Kidney (tissue), 14 donors: ENCODE measurements around the gene C10orf67. TPM values are rescaled to one million over a fixed set of nuclear protein-coding genes. Genes with fewer than 3 reads are reported as not detected.

ENCODE experiments used
- DNase-seq, 5 donors: peaks; one replicate each; pipeline ENCODE4 v3.0.0-alpha.2; 2013 to 2020
- FAIRE-seq: peaks from 2 replicates; lab custom pipeline; 2012; peaks lifted over from hg19 to GRCh38; lab: Jason Lieb, UNC
- H3K27ac ChIP-seq, 2 donors: one replicate each; pipeline ENCODE4 v1.7.0; 2013; ENCODE audit warnings: low read depth in 2 of 2, low read length in 2 of 2, inconsistent platforms in 1 of 2
- H3K27me3 ChIP-seq: one replicate; pipeline ENCODE4 v1.7.1; 2013; ENCODE audit warnings: low read length, inconsistent platforms; ENCODE audit not compliant: control insufficient read depth, insufficient read depth
- H3K36me3 ChIP-seq, 3 donors: one replicate each; pipeline versions ENCODE4 v1.7.0 to v1.7.1; 2013; ENCODE audit warnings: low read length in 3 of 3, control low read depth in 1 of 3, inconsistent platforms in 1 of 3; ENCODE audit not compliant: insufficient read depth in 3 of 3, control insufficient read depth in 2 of 3
- H3K4me1 ChIP-seq, 3 donors: one replicate each; pipeline versions ENCODE4 v1.7.0 to v1.7.1; 2013; ENCODE audit warnings: low read length in 3 of 3, inconsistent platforms in 1 of 3, low read depth in 1 of 3; ENCODE audit not compliant: control insufficient read depth in 2 of 3, insufficient read depth in 2 of 3
- H3K4me3 ChIP-seq, 3 donors: one replicate each; pipeline versions ENCODE4 v1.7.0 to v1.8.1; 2013; ENCODE audit warnings: low read length in 3 of 3, control low read depth in 1 of 3, inconsistent platforms in 1 of 3
- H3K9ac ChIP-seq, 3 donors: one replicate each; pipeline versions ENCODE4 v1.7.0 to v1.7.1; 2013; ENCODE audit warnings: low read length in 3 of 3, control low read depth in 1 of 3, inconsistent platforms in 1 of 3
- H3K9me3 ChIP-seq, 3 donors: one replicate each; pipeline versions ENCODE4 v1.7.0 to v1.7.1; 2013; ENCODE audit warnings: low read length in 3 of 3, control low read depth in 1 of 3, inconsistent platforms in 1 of 3; ENCODE audit not compliant: control insufficient read depth in 2 of 3, insufficient read depth in 1 of 3
- CTCF ChIP-seq: IDR thresholded peaks from 3 replicates; pipeline ENCODE4 v1.5.1; 2012; ENCODE audit warnings: mild to moderate bottlenecking, moderate library complexity, borderline replicate concordance; ENCODE audit not compliant: insufficient read depth; ENCODE audit errors: extremely low read depth
- intact Hi-C: fragments of 100-400 bp; cut with DNase I; formaldehyde crosslinking; loops from one replicate; pipeline ENCODE4 v1.11.1; 2022
- polyA plus RNA-seq: library from polyadenylated mRNA; stranded (reverse); fragments of 350-450 nt; fragmentation: Illumina TruSeq; extraction: RNeasy Lipid Tissue Mini Kit (QIAGEN cat#74804); gene quantifications from one replicate; pipeline ENCODE4 v1.2.3, GENCODE V29; 2014; ENCODE audit warnings: low read depth, low replicate concordance; ENCODE audit not compliant: insufficient read depth
- total RNA-seq: library from RNA; stranded (reverse); fragmentation: NEBNext Ultra II Directional; extraction: Animal tissue kit (Norgen Biotek cat#: 25700); gene quantifications from one replicate; pipeline ENCODE4 v1.2.1, GENCODE V29; 2021
- donor health status: control.
- donor health status: control.
- donor health status: control.
- donor health status: control.
- donor health status: control.
- donor health status: DM: yes; HTN: yes; CAD: no.
- donor health status: Normal renal cell carcinoma (clear cell type).

The C10orf67 gene
- total and polyA plus RNA-seq, 2 donors from 2014 or later, result 1.1 to 1.6 TPM

GRCh38 chr10:23197416-23197861, 147.2 kb downstream of the C10orf67 start:
- no peak overlapping the region for H3K4me3 ChIP-seq
- H3K9ac ChIP-seq, result no peak overlapping the region
- no peaks in the 10 kb centered on the region for H3K9me3 ChIP-seq
- DNase-seq (no peak), FAIRE-seq (no peak)
- intact Hi-C loops, result no loop called here
- H3K27ac ChIP-seq, result no peak overlapping the region
- no peaks in the 10 kb centered on the region for H3K4me1 ChIP-seq
- no peak for TF ChIP-seq CTCF
- H3K27me3 ChIP-seq, result peaks cover 64% of the 10 kb centered on the region
- no peaks in the 10 kb centered on the region for H3K36me3 ChIP-seq

GRCh38 chr10:23196915-23197314, 147.7 kb downstream of the C10orf67 start:
- FAIRE-seq, result no peak
- Histone ChIP-seq H3K36me3 (no peaks in the 10 kb centered on the region), H3K4me1 (no peaks in the 10 kb centered on the region), H3K9me3 (no peaks in the 10 kb centered on the region), H3K27me3 (peaks cover 61% of the 10 kb centered on the region), H3K4me3 (no peak overlapping the region), H3K9ac (no peak overlapping the region), H3K27ac (no peak overlapping the region)
- intact Hi-C loops, result no loop called here
- TF ChIP-seq CTCF, result no peak
- no peak for DNase-seq

- H3K4me1 ChIP-seq, result no peaks in the 10 kb centered on the region
- peaks cover 55% of the 10 kb centered on the region for H3K27me3 ChIP-seq
Observed at GRCh38 chr10:23195846-23196600, 148.6 kb downstream of the C10orf67 start.

More at GRCh38 chr10:23195846-23196600, 148.6 kb downstream of the C10orf67 start:
- no peak for FAIRE-seq
- H3K27ac ChIP-seq, result no peak overlapping the region
- H3K9me3 ChIP-seq, result no peaks in the 10 kb centered on the region
- H3K4me3 ChIP-seq, result no peak overlapping the region
- no peak for DNase-seq
- no peak overlapping the region for H3K9ac ChIP-seq
- intact Hi-C loops, result no loop called here
- H3K36me3 ChIP-seq, result no peaks in the 10 kb centered on the region
- TF ChIP-seq CTCF, result no peak
